DMS79 treated with DMSO at 0.1 percent for 48 hours (cell line): Measurements from ENCODE around the gene TMEM269.
"Not testable (repeated sequence)": the region's sequence is repeated elsewhere in the genome, so short reads cannot be mapped to it uniquely, and the experiment has no call there.

Experiments used
- DNase-seq: peaks from one replicate; lab custom pipeline; 2025; lab: John Stamatoyannopoulos, UW

The TMEM269 gene

GRCh38 chr1:42776502-42776901, 8.3 kb upstream of the TMEM269 start:
- no peak for DNase-seq

- DNase-seq, result peak; percentile 4
Observed at GRCh38 chr1:42777852-42778251, 6.9 kb upstream of the TMEM269 start.

- DNase-seq, result no peak
Observed at GRCh38 chr1:42779725-42780124, 5.1 kb upstream of the TMEM269 start.

GRCh38 chr1:42780176-42780575, 4.6 kb upstream of the TMEM269 start:
- no peak for DNase-seq

- DNase-seq, result no peak
Observed at GRCh38 chr1:42783092-42783491, 1.7 kb upstream of the TMEM269 start.

GRCh38 chr1:42784547-42784945, 245 bp upstream of the TMEM269 start:
- DNase-seq, result no peak

GRCh38 chr1:42786097-42786496, 1.3 kb downstream of the TMEM269 start:
- no peak for DNase-seq

GRCh38 chr1:42788021-42788420, 3.2 kb downstream of the TMEM269 start:
- no peak for DNase-seq

- DNase-seq, result no peak
Observed at GRCh38 chr1:42793824-42794223, 9.0 kb downstream of the TMEM269 start.

GRCh38 chr1:42797414-42797813, 12.6 kb downstream of the TMEM269 start:
- DNase-seq, result no peak

GRCh38 chr1:42797979-42798378, 13.2 kb downstream of the TMEM269 start:
- DNase-seq, result no peak

- no peak for DNase-seq
Observed at GRCh38 chr1:42801832-42802473, 17.2 kb downstream of the TMEM269 start.

GRCh38 chr1:42806171-42806570, 21.4 kb downstream of the TMEM269 start:
- DNase-seq, result no peak

- DNase-seq, result no peak
Observed at GRCh38 chr1:42806593-42806992, 21.8 kb downstream of the TMEM269 start.

- DNase-seq, result no peak
Observed at GRCh38 chr1:42807056-42807668, 22.4 kb downstream of the TMEM269 start.

- DNase-seq, result not testable (repeated sequence)
Observed at GRCh38 chr1:42814815-42815214, 30.0 kb downstream of the TMEM269 start.

GRCh38 chr1:42815941-42816584, 31.3 kb downstream of the TMEM269 start:
- peak; percentile 71 for DNase-seq

GRCh38 chr1:42816585-42817439, 32.0 kb downstream of the TMEM269 start, which contains the start of the genes ERMAP and SVBP:
ERMAP (plus strand) TSS chr1:42817122; CDS start chr1:42830449, 13,327 bp downstream.
SVBP (minus strand) TSS chr1:42817397; CDS start chr1:42816544, 853 bp downstream.
- DNase-seq, result peak; percentile 80

- no peak for DNase-seq
Observed at GRCh38 chr1:42817440-42817767, 32.6 kb downstream of the TMEM269 start.

- no peak for DNase-seq
Observed at GRCh38 chr1:42817976-42818375, 33.2 kb downstream of the TMEM269 start.

- DNase-seq, result no peak
Observed at GRCh38 chr1:42820813-42821212, 36.0 kb downstream of the TMEM269 start.

- DNase-seq, result no peak
Observed at GRCh38 chr1:42821690-42822089, 36.9 kb downstream of the TMEM269 start.
